Activated T-helper 1 cell treated with Interleukin-2 at 50 U/mL for 16 hours (primary cell): Measurements from ENCODE around the gene E2F4.

ENCODE experiments used
- DNase-seq: peaks from one replicate; pipeline ENCODE4 v3.0.0-alpha.2; 2020; ENCODE audit warnings: low read depth

E2F4 gene

DNA sequence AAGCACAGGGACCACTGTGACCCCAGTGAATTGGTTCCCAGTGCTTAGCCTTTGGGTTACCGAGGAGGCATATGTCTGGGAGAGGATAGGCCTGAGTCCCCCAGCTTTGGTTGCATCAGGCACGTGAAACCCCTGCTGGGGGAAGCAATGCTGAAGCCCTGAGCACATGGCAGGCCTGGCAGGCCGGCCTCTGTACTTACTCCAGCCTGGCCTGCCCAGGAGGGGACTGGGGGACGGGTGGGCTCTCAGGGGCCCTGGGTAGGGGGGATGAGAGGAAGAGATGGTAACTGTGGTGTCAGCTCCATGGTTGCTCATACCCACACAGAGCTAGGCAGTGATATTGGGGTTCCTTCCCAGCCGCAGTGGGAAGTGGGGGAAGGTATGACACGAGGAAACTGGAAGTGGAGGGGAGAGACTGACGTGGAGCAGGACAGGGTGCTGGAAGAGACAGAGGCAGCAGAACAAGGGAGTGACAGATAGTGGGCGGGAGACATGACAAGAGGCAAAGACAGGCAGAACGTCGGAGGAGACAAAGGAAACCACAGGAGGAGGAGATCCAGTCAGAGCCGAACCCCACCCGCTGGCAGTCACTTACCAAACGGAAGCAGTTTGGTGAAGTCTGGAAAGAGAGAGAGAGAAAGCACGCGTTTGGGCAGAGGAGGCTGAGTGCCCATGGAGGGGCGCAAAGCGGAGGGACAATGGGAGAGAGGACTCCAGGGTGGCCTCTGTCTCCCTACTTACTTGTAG, 44.0 kb downstream of the E2F4 start:
- DNase-seq, result peak; percentile 38

DNA sequence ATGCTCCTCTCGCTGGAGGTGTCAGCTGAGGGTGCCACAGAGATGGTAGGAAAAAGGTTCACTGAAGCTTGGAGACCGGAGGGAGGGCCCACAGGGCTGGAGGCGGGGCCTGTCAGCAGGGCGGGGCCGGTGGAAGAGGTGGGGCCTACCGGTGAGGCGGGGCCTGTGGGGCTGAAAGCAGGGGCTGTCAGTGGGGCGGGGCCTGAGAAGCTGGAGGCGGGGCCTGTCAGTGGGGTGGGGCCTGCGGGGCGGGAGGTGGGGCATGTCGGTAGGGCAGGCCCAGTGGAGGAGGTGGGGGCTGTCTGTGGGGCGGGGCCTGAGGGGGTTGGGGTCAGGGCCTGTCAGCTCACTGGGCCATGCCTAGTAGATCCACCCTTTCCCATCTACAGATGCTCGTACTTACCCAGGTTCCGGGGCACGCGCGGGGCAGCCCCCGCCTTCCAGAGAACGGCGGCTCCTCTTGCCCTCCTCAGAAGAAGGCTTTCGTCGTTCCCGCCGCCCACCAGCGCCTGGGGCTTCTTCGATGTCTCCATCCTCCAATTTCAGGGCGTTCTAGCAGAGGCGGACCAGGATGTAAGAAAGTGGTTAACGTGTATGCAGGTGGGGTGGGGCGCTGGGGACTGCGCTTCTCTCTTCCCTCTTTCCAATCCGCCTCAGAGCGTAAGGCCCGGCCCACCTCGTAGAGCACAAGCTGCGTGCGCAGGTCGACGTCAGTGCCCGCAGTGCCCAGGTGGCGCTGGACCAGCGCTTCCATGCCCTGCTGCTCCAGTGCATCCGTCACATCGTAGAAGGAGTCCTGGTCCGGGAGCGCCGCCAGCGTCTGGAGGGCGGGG, 44.8 kb downstream of the E2F4 start:
- peak; percentile 48 for DNase-seq

DNA sequence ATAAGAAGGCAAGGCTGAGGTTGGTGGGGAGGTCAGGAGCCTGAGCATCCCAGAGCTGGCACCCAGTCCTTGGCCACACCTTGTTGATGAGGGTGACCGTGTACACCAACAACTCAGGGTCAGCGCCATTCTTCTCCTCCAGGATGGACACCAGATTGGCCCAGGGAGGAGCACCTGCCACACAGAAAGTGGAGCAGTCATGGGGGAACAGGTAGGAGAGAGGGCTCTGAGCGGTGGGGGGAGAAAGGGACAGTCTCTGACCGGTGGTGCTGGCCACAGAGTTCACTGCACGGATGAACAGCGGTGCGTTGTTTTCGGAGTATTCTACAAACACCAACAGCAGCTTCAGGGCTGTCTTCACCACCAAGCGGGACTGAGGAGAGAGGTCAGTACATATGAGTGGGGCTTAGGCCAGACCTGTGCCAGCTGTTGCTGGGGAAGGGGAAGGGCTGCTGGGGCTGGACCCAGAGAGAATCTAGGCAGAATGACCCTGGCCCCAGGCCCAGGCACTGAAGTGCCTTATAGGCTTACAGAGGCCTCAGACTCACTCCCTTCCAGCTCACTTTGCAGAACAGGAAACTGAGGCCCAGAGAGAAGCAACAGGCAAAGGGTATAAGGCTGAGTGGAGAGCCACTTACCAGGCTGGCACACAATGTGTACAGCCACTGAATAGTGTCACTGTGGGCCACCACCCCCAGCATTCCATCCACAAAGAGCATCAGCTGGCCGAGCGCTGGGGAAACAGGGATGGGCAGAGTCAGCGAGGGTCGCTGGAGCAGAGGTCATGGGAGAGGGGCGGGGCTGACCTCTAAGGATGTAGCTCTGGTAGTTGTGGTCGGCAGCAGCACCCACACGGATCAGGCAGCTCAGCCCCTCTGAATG, 45.7 kb downstream of the E2F4 start:
- no peak for DNase-seq

DNA sequence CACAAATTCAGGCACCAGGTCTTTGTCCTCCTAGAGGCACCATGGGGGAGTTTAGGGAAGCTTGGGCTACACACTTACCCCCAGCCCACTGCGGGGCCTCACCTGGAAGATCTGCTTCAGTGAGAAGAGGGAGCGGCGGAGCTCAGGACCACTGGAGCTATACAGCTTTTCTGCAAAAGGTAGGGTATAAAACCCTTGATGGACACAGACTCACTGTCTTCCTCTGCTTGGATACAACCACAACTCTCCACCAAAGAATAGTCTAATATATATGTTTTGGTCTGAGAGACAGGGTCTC, 46.3 kb downstream of the E2F4 start:
- DNase-seq, result no peak

DNA sequence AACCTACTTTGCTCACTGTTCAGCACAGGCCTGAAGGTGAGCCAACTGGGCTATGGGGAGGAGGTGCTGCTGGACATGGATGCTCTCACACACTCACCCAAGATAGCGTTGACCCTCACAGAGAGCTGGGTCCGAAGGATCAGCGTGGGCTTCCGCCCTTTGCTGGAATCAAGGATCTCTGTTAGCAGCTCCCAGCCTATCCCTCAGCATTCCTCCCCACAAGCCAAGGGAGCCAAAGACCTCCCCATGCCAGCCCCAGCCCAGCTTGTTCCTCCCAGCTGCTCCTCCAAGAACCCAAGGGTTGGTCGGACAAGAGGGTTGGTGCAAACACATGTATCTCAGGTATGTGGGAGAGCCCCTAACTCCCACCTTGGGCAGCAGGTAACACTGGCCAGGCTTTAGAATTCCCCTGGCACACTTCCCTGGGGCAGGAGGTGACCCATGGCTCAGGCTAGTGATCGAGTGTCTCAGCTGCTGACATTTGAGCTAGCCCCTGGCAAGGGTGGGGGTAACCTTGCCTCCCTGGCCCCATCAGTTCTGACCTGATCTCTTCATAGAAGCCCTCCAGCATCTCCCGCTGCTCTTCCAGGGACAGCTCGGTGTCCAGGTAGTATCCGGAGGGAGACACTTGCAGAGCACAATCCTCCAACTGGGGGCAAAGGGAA, 47.0 kb downstream of the E2F4 start:
- DNase-seq, result no peak

DNA sequence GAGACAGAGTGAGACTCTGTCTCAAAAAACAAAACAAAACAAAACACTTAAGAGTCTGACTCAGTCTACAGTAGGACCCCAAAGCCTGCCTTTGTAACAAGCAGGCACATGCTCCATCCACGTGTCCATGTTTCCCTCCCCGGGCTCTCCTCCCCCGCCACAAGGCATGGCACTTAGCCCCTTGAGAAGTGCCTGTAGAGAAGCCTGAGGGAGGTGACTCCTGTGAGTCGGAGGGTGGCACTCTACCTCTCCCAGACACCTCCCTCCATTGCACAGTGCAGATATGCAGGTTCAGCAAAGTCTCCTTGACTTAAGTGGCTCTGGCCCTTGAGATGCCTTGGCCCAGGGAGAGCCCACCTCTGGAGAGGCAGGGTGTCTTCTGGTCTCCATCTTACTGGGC, 48.6 kb downstream of the E2F4 start:
- no peak for DNase-seq

DNA sequence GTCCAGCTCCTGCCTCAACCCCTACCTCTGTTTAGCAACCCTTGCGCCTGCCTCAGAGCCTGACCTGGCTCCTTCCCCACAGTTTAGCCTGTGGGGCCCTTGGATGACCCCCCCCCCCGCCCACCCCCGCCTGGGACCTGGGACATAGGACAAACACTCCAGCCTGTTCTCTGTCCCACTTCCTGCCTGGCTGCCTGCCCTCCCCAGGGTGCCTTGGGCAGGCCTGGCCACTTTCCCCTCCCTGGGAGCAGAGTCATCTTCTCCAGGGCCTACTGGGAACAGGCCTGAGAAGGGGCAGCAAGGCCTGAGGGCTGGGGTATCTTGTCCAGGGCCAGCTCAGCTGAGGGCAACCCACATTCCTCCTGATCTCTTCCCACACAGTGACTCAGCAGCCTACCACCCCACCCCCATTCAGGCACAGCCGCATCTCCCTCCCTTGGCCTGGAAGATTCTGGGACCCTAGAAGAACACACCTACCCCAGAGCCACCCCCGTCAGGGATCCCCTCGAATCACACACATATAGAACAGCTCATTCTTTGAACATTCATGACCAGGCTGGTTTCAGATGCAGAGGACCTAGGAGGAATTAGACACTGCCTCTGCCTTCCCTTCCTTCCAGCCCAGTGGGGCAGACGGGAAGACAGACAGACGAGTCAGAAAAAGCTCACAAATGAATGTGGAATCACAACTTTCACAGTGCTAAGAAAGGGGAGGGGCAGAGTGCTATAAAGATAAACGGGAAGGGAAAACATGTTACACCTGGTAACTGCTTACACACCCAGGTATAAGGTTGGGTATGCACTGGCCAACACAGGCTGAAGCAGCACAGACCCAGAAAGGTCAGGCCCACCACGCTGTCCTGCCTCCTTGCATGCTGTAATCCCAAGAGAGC, 49.3 kb downstream of the E2F4 start:
- DNase-seq, result no peak

DNA sequence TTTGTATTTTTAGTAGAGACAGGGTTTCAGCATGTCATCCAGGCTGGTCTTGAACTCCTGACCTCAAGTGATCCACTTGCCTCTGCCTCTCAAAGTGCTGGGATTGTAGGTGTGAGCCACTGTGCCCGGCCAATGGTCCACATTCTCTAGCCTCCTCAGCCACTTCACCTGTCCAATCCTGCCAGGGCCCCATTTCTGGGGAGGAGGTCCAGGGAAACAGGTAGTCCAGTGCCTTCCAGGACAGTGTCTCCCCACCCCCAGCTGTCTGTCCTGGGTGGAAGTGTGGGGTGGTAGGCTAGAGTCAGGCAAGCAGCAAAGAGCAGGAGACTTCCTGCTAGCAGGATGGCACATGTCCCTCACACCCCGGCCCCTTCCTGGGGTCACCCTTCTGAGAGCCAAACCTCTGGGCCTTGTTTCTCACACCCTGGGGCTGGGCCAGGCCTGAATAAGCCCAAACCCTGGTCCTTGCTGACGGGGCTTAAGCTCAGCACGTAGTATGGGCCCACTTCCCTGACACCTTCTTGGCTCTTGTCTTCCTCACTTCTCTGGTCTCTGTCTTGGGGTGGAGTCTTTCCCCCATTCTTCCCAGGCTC, 50.3 kb downstream of the E2F4 start:
- no peak for DNase-seq

DNA sequence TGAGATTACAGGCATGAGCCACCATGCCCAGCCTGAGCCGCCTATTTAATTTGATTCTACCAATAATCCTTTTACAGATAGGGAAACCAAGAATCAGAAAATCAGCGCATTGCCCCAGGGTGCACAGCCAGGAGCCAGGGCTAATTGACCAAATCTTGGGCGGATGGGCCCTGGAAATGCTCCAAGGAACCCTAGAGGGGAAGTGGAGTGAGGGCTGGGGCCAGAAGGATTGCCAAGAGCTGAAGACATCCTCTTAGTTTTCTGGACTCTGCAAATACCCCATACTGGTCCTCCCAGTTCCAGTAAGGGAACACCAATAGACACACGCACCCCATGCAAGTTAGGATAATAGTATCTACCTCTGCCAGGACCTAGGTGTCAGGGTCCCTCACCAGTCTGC, 51.5 kb downstream of the E2F4 start:
- DNase-seq, result no peak

DNA sequence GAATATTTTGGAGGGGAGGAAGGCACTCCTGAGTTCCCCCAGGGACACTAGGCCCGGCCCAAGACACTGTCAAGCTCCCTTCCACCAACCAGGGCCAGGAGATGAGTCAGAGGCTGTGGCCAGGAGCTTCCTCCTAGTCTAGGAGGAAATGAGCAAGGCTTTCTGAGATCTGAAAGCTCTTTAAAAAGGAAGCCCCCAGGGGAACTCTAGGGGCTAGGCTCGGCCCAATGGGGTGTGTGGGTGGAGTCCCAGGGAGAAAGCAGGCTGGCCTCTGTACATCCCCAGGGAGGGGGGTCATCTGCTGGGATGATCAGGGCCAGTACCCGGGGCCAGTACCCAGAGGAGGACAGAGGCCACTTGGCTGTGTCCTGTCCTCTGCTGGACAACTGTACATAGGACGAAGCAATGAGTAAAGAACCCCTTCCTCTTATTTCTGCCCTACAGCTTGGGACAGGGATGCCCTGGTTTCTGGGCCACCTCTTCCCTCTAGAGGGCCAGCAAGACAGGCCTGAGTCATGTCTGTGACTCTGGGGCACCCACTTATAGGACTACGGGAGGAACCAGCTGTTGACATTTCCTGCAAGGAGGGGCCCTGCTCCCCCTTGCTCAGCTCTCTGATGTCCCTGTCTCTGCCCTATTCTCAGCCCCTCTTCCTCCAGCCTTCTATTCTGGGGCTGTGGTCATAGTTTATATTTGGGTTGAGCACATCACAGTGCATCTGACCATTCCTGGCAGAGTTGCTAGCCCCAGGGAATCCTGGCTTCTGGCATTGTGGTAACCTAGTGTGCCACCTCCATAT, 52.6 kb downstream of the E2F4 start:
- peak; percentile 58 for DNase-seq

DNA sequence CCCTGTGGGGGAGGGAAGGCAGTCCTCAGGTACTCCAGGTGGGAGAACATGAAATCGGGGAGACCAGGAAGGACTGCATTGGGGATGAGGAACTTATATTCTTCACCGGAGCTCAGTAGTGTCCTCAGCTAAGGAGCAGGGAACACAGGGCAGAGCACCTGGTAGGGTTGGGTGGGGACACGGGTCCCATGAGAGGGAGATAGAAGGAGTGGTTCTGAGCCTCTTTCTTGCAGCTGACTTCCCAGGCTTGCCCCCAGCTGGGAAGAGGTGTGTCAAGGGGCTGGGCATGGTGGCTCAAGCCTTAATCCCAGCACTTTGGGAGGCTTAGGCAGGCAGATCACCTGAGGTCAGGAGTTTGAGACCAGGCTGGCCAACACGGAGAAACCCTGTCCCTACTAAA, 53.2 kb downstream of the E2F4 start:
- DNase-seq, result no peak

DNA sequence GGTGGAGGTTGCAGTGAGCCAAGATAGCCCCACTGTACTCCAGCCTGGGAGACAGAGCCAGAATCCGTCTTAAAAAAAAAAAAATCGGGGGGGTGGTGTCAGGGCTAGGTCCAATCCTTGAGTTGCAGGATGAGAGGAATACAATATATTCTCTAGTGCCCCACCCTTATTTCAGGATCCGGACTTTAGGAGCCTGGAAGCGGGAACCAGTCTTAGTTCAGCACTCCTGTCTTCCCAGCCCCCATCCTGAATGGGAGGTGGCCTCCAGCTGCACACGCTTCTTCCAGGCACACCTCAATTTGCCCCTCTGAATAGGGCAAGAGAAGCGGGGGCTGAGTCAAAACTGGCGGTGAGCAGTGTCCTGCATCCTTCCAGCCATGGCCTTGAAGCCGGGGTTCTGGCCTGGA, 53.7 kb downstream of the E2F4 start:
- no peak for DNase-seq

DNA sequence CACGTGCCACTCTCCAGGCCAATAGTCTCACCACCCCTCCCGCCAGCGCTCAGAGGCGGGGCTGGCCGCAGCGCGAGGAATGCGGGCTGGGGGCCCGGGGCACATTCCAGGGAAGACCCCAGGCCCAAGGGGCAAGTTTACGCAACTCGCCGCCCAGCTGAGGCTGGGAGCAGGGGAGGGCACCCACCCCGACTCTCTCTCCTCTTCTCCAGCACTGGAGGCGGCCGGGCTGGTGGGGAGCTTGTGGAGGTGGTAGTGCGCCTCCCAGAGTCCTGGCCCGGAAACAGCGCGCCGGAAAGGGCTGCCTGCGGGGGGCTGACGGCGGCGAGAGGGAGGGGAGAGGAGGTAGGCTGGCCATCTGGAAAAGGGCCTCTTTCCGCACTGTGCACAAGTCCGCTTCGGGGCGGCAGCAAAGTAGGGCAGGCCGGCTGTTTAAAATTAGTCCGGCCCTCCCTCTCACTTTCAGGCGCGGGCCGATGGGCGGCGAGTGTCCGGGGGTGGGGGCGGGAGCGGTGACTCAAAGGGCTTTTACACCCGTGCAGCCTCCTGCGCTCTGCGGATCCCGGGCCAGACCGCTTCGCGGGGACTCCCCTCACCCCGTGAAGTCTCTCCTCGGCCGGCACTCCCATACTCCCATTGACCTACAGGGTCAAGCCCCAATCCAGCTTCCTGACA, 54.3 kb downstream of the E2F4 start:
- peak; percentile 25 for DNase-seq

DNA sequence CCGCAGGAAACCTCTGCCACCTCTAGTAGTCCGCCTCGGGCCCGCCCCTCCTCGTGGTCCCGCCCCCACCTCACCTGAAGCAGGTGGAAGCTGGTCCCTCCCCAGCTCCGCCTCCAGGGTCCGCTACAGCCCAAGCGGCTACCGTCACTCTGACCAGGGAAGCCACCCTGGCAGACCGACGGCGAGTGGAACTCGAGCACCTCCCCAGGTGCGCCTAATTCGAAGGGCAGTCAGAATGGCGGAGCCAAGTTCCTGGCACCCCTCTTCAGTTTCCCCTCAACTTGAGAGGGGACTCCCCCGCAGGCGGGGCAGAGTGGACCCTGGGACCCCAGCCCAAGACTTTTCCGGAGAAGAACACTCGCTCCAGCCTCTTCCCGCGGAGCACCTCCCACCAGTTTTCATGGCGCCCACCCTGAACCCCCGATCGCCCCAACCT, 54.8 kb downstream of the E2F4 start:
- no peak for DNase-seq

DNA sequence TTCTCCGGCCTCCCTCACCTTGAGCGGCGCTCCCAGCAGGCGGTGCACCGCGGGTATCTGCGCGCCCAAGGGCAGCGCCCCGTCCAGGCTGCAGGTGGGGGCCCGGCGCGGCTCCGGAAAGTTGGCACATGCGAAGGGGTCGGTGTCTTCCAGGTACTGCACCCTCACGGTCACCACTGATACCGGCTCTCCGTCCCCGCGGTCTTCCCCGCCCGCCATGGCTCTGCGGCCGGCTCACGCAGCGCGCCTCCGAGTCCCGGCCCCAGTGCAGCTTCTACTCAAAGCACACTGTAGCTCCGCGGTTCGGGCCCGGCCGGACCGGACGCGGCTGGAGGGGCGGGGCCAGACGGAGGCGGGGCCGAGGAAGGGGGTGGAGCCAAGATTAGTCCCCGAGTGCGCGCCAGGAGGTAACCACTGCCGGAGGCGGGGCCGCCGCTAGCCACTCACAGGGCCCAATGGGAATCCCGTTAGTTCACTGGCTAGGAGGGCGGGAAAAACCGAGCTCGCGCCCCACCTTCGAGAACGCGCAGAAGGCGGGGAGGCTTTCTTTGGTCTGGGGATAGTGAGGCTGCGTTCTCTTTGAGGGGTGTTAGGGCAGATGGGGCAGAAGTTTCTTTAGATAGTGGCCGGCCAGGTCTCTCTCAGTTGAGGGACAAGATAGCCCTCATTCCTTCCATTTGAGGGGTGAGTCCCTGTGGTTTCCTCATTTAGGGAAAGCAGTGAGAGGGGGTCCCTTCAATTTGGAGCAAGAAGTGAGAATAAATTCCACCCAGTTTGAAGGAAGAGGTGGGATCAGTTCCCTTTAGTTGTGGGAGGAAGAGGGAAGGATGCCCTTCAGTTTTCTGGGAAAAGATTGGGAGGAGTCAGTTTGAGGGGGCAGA, 55.5 kb downstream of the E2F4 start, which contains the start of gene FHOD1:
TSS of gene FHOD1 (minus strand) at position 290 of the 881 bp plus-strand sequence. CDS start at position 219, 71 bp downstream.
- DNase-seq, result peak; percentile 92

DNA sequence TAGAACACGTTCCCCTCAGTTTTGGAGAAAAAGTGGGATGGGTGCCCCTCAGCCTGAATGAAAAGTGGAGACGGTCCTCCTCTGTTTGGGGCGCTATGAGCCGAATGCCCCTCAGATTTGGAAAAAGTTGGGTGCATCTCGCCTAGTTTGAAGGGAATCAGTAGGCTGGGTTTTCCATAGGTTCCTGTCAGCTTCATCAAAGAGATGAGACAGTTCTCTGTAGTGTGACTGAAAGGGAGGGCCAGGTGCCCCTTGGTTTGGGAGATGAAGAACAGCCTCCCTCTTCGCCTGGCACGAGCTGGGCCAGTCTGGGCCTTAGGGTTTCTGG, 56.1 kb downstream of the E2F4 start:
- DNase-seq, result no peak
